K562 (cell line): ENCODE measurements around the gene CNBD2. TPM values are rescaled to one million over a fixed set of nuclear protein-coding genes. Genes with fewer than 3 reads are reported as not detected.

Source experiments
- CHD7 ChIP-seq: fragments of 200-600 bp; sonication (generic); IDR thresholded peaks from one replicate; pipeline ENCODE4 v1.6.1; 2012; ENCODE audit warnings: mild to moderate bottlenecking, low read depth, low read length, inconsistent platforms
- E2F3 ChIP-seq: fragments of 250-450 bp; sonication (Bioruptor Pico); IDR thresholded peaks from 2 replicates; pipeline ENCODE4 v1.4.0; 2020; ENCODE audit warnings: mild to moderate bottlenecking
- MCM3 ChIP-seq: fragments of 450-650 bp; IDR thresholded peaks from 2 replicates; pipeline ENCODE4 v1.6.1; 2016
- MGA ChIP-seq: fragments of 450-650 bp; IDR thresholded peaks from 2 replicates; pipeline ENCODE4 v1.6.1; 2016; ENCODE audit warnings: mild to moderate bottlenecking, moderate library complexity
- RBM17 ChIP-seq: fragments of 200-400 bp; formaldehyde crosslinking; IDR thresholded peaks from 2 replicates; pipeline ENCODE4 v1.6.1; 2017; ENCODE audit warnings: low read depth, mild to moderate bottlenecking, low read length, borderline replicate concordance
- ZNF184 ChIP-seq: sonication (generic); formaldehyde crosslinking; IDR thresholded peaks from 2 replicates; pipeline ENCODE4 v1.5.0; 2020; ENCODE audit warnings: missing genetic modification reagents
- polyA plus RNA-seq, 8 experiments: library from polyadenylated mRNA; depleted of rRNA in 4 of 8; stranded (reverse) in 5 of 8; unstranded in 3 of 8; fragments of >200 nt; fragmentation: Nextera tagmentation in 2 of 8; fragmentation: Illumina TruSeq in 1 of 8; extraction: Ambion mirVana in 2 of 8; extraction: Trizol in 1 of 8; gene quantifications; 2 replicates each; pipeline versions ENCODE4 v1.2.1 to v1.2.3, GENCODE V29; 2011 to 2014; ENCODE audit warnings: inconsistent platforms in 1 of 8, missing spikeins in 1 of 8
- total RNA-seq, 7 experiments: library from RNA; depleted of rRNA in 6 of 7; stranded (reverse); fragments of >200 nt in 6 of 7; fragmentation: Illumina TruSeq in 2 of 7; extraction: Trizol in 2 of 7; gene quantifications; 2 replicates each; pipeline versions ENCODE4 v1.2.1 to v1.2.3, GENCODE V29; 2011 to 2021; ENCODE audit warnings: low replicate concordance in 1 of 7

CNBD2 gene
- total and polyA plus RNA-seq, 9 of the 15 experiments (the other 6 are each of a cell fraction or from before 2014, with no cell fraction given): 3.2 to 17.5 (median 5.3) TPM

- no peak for TF ChIP-seq MGA
- TF ChIP-seq ZNF184 (CRISPR knock-in tag): no peak
- no peak for TF ChIP-seq E2F3 (CRISPR knock-in tag)
- no peak for TF ChIP-seq MCM3
- no peak for TF ChIP-seq RBM17
- no peak for TF ChIP-seq CHD7
Measured at GRCh38 chr20:36010825-36011224, 42.4 kb downstream of the CNBD2 start (continued).
